CD4-positive, CD25-positive, alpha-beta regulatory T cell (primary cell): ENCODE results near the gene FAAP24. TPM values are rescaled to one million over a fixed set of nuclear protein-coding genes. Genes with fewer than 3 reads are reported as not detected.
"Not testable (repeated sequence)": the region's sequence is repeated elsewhere in the genome, so short reads cannot be mapped to it uniquely, and the experiment has no call there.

Experiments
- ATAC-seq, 2 donors: fragments of 150-1000 bp; cut with Tn5 transposase; one replicate each; pipeline ENCODE4 v1.10.0; 2021; ENCODE audit warnings: low read depth in 2 of 2, moderate number of reproducible peaks in 2 of 2, moderate library complexity in 1 of 2
- DNase-seq, 3 donors: peaks; one replicate each; pipeline versions ENCODE4 v3.0.0 to v3.0.0-alpha.2; 2012 to 2022; ENCODE audit warnings: mixed read lengths in 1 of 3
- H3K27ac ChIP-seq: one replicate; pipeline ENCODE4 v1.7.0; 2013; ENCODE audit warnings: mild to moderate bottlenecking, low read length; ENCODE audit not compliant: insufficient read depth, poor library complexity, severe bottlenecking
- H3K27me3 ChIP-seq: one replicate; pipeline ENCODE4 v1.7.0; 2013; ENCODE audit warnings: low read length; ENCODE audit not compliant: control insufficient read depth, insufficient read depth
- H3K36me3 ChIP-seq: one replicate; pipeline ENCODE4 v1.7.0; 2013; ENCODE audit warnings: mild to moderate bottlenecking, low read length, moderate library complexity; ENCODE audit not compliant: control insufficient read depth, insufficient read depth
- H3K4me1 ChIP-seq: 2 replicates; pipeline ENCODE4 v1.7.0; 2013; ENCODE audit warnings: mild to moderate bottlenecking, low read length; ENCODE audit not compliant: insufficient read depth, control insufficient read depth, poor library complexity, severe bottlenecking
- H3K4me3 ChIP-seq: one replicate; pipeline ENCODE4 v1.7.0; 2013; ENCODE audit warnings: low read depth, mild to moderate bottlenecking, low read length, moderate library complexity
- H3K9me3 ChIP-seq, 2 experiments: 1 replicate in 1 of 2; 2 replicates in 1 of 2; pipeline ENCODE4 v1.7.0; 2013; ENCODE audit warnings: low read length in 2 of 2, mild to moderate bottlenecking in 1 of 2, moderate library complexity in 1 of 2; ENCODE audit not compliant: control insufficient read depth in 2 of 2
- H3K27ac Mint-ChIP-seq, 3 donors: one replicate each; pipeline ENCODE4 v1.8.0; 2020 to 2022; ENCODE audit warnings: mild to moderate bottlenecking in 3 of 3, mixed read lengths in 3 of 3, moderate library complexity in 2 of 3
- H3K27me3 Mint-ChIP-seq: one replicate; pipeline ENCODE4 v1.8.0; 2022; ENCODE audit warnings: mild to moderate bottlenecking, mixed read lengths
- H3K36me3 Mint-ChIP-seq: one replicate; pipeline ENCODE4 v1.8.0; 2020; ENCODE audit warnings: mixed read lengths
- H3K4me1 Mint-ChIP-seq, 4 donors: one replicate each; pipeline ENCODE4 v1.8.0; 2020 to 2022; ENCODE audit warnings: mixed read lengths in 4 of 4, mild to moderate bottlenecking in 1 of 4
- H3K4me3 Mint-ChIP-seq, 4 donors: one replicate each; pipeline ENCODE4 v1.8.0; 2020 to 2022; ENCODE audit warnings: mild to moderate bottlenecking in 4 of 4, mixed read lengths in 4 of 4, moderate library complexity in 3 of 4
- H3K9me3 Mint-ChIP-seq, 7 donors: one replicate each; pipeline ENCODE4 v1.8.0; 2020 to 2022; ENCODE audit warnings: mixed read lengths in 7 of 7, mild to moderate bottlenecking in 3 of 7, moderate library complexity in 2 of 7
- polyA plus RNA-seq, 4 donors: library from polyadenylated mRNA; unstranded; fragments of 300-500 nt; fragmentation: Illumina TruSeq; gene quantifications; one replicate each; pipeline ENCODE4 v1.2.3, GENCODE V29; 2021
- total RNA-seq: library from RNA; stranded (reverse); gene quantifications from one replicate; pipeline ENCODE4 v1.2.3, GENCODE V29; 2022

FAAP24 gene
- total and polyA plus RNA-seq, 5 donors from 2014 or later: 1.2 to 3.4 (median 3.1) TPM

DNA sequence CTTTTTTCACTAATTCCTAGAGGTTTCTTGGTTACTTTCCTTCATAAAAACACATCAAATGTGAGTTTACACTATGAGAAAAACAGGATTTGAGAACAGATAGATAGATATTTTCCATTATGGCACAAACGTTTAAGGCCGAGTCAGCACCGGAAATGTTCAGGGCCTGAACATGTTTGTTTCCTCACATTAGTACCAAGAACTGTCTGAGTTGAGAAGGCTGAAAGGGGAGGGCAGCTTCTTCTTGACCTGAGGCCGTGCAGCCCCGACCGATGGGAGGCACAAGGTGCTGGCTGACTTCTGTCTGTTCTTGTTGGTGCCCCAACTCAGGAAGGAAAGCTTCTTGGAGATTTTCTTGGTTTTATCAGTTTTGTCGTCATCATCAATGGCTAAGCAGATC lies 7.8 kb downstream of the FAAP24 start:
- ATAC-seq, H3K4me1 ChIP-seq: not testable (repeated sequence)

DNA sequence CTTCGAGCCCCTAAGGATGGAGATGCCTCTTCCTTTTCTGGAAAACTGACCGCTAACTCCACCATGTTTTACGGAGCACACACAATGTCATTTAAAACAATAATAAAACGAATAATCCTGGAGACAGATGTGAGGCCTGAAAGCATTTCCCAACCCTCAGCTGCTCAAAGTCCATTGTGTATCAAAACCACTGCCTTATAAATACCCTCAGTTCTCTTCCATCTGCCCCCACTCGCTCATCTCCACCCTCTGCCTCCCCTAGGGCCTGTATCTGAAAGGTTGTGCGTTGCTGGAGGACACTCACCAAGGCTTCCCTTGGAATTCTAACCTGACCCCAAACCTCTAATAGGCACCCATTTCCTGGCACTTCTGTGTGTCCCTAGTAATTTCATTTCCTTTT lies 10.4 kb downstream of the FAAP24 start:
- not testable (repeated sequence) for H3K4me3 ChIP-seq, ATAC-seq, H3K27me3 ChIP-seq, H3K27ac ChIP-seq, H3K36me3 ChIP-seq, DNase-seq, H3K9me3 Mint-ChIP-seq, H3K36me3 Mint-ChIP-seq, H3K27ac Mint-ChIP-seq, H3K4me1 Mint-ChIP-seq, H3K4me1 ChIP-seq, H3K9me3 ChIP-seq, H3K27me3 Mint-ChIP-seq, H3K4me3 Mint-ChIP-seq

More for the DNA sequence above, 7.8 kb downstream of the FAAP24 start:
- not testable (repeated sequence) for DNase-seq, H3K27ac Mint-ChIP-seq, H3K27ac ChIP-seq, H3K4me3 Mint-ChIP-seq, H3K27me3 ChIP-seq, H3K4me3 ChIP-seq, H3K9me3 ChIP-seq, H3K36me3 Mint-ChIP-seq, H3K9me3 Mint-ChIP-seq, H3K27me3 Mint-ChIP-seq, H3K36me3 ChIP-seq
- H3K4me1 Mint-ChIP-seq: peaks cover 0 to 14% (median 9%) of the 10 kb centered on the region in 4 donors

DNA sequence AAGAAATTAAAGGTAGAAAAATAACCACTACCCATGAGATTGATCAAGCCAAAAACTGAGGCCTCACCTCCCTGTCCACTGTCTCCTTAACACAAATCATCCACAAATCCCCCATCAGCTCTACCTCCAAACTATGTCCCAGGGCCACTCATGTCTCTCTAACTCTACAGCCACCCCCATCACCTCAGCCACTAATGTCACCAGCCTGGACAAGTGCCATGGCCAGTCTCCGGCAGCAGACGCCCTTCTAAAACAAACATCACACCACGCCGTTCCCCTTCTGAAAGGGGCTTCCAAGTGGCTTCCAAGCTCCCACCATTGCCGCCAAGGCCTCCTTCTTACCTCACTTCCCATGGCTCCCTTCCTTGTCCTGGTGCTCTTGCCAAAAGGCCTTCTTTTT lies 16.2 kb downstream of the FAAP24 start:
- not testable (repeated sequence) for ATAC-seq, H3K36me3 ChIP-seq, H3K9me3 ChIP-seq, H3K9me3 Mint-ChIP-seq, H3K4me1 Mint-ChIP-seq, H3K4me3 Mint-ChIP-seq, H3K27me3 Mint-ChIP-seq, H3K36me3 Mint-ChIP-seq, H3K4me3 ChIP-seq, H3K27me3 ChIP-seq, H3K27ac ChIP-seq, DNase-seq, H3K4me1 ChIP-seq
- H3K27ac Mint-ChIP-seq: peak overlapping the region in 2 of 3 donors; percentile 21 to 67

DNA sequence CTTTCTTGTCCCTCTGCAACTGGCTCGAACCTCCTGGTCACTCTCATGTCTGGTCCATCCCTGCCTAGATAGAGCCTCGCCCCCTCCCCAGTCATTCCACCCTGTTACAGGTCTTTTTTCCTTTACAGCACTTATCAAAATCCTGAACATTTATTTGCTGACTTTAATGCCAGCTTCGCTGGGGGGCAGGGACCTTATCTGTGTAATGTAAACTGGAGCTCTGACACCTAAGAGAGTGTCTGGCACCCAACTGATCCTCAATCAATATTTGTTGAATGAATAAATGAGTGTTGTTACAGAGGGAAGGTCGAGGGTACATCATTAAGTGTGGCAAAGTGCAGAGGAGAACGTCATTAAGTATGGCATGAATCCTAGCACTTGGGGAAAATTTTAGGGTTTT lies 16.7 kb downstream of the FAAP24 start:
- Mint-ChIP-seq H3K9me3 (no peaks in the 10 kb centered on the region), H3K27ac (no peak overlapping the region), H3K4me1 (no peaks in the 10 kb centered on the region), H3K4me3 (no peak overlapping the region), H3K27me3 (no peaks in the 10 kb centered on the region), H3K36me3 (no peaks in the 10 kb centered on the region)
- Histone ChIP-seq H3K4me3 (no peak overlapping the region), H3K9me3 (no peaks in the 10 kb centered on the region), H3K27ac (no peak overlapping the region), H3K27me3 (no peaks in the 10 kb centered on the region), H3K36me3 (no peaks in the 10 kb centered on the region), H3K4me1 (no peaks in the 10 kb centered on the region)
- DNase-seq (no peak), ATAC-seq (no peak)

DNA sequence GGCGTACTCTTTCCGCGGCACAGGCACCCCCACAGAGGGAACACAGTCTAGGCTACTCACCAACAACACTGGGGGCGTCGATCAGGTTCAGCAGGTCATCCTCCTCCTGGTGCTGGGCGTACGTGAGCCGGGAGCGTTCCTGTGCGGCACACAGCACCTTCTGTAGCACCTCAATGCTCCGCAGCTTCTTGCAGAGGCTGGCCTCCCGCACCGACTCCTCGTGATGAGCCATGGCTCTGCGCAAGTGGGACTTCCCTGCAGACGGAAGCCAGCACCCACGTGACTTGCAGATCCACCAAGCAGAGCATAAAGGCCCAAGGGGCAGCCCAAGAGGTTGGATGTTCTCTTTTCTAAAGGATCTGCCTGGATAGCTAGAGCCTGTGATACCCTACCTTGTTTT lies 23.9 kb downstream of the FAAP24 start:
- H3K27ac Mint-ChIP-seq, H3K36me3 Mint-ChIP-seq: not testable (repeated sequence)

DNA sequence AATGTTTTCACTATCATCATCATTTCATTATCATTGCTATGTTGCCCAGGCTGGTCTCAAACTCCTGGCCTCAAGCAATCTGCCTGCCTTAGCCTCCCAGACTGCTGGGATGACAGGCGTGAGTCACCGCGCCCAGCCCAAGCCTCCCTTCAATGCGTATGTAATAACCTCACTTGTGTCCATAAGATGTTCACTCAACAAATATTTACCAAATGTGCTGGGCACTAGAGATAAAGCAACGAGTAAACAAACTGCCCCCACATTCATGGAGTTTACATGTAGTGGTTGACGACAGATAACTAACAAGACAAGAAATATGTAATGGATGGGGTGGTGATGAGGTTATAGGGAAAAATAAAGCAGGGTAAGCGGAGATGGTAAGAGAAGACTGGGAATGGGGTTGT lies 25.0 kb downstream of the FAAP24 start:
- not testable (repeated sequence) for H3K36me3 ChIP-seq, H3K4me3 Mint-ChIP-seq, H3K27me3 Mint-ChIP-seq, H3K27me3 ChIP-seq, H3K27ac Mint-ChIP-seq, H3K4me3 ChIP-seq, H3K36me3 Mint-ChIP-seq, ATAC-seq, H3K9me3 ChIP-seq, DNase-seq, H3K27ac ChIP-seq, H3K9me3 Mint-ChIP-seq
- peaks cover 13% of the 10 kb centered on the region for H3K4me1 ChIP-seq
- H3K4me1 Mint-ChIP-seq: peaks cover 0 to 30% (median 11%) of the 10 kb centered on the region in 4 donors

More for the DNA sequence above, 23.9 kb downstream of the FAAP24 start:
- not testable (repeated sequence) for H3K4me3 Mint-ChIP-seq, H3K9me3 Mint-ChIP-seq, H3K36me3 ChIP-seq, H3K27me3 ChIP-seq, DNase-seq, H3K27me3 Mint-ChIP-seq, ATAC-seq, H3K27ac ChIP-seq, H3K4me3 ChIP-seq, H3K9me3 ChIP-seq
- peaks cover 13% of the 10 kb centered on the region for H3K4me1 ChIP-seq
- H3K4me1 Mint-ChIP-seq: peaks cover 0 to 27% (median 10%) of the 10 kb centered on the region in 4 donors

DNA sequence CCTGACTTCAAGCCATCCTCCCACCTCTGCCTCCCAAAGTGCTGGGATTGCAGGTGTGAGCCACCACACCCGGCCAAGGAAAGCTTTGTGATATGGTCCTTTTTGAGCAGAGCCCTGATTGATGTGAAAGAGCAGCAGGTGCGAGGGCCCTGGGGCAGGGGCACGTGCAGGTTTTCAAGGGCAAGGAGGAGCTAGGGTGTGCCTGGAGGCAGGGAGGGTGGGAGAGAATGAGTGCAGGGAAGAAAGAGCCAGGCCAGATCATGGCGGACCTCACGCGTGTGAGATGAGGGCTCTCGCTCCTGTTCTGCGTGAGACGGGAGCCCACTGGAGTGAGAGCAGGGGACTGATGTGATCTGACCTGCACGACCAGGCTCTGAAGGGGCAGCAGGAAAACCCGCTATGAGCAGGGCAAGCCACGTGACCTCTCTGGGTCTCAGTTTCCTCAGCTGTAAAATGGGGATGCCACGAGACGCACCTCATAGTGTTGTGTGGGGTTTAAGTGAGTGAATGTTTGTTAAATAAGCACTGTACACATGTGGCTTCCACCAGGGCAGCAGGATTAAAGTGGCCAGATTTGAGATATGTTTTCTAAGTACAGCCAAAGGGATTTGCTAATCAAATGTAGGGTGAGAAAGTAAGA lies 25.8 kb downstream of the FAAP24 start:
- peak overlapping the region; percentile 29 to 60 (median 51) for H3K27ac Mint-ChIP-seq
- no peaks in the 10 kb centered on the region for H3K9me3 Mint-ChIP-seq
- H3K9me3 ChIP-seq: no peaks in the 10 kb centered on the region

DNA sequence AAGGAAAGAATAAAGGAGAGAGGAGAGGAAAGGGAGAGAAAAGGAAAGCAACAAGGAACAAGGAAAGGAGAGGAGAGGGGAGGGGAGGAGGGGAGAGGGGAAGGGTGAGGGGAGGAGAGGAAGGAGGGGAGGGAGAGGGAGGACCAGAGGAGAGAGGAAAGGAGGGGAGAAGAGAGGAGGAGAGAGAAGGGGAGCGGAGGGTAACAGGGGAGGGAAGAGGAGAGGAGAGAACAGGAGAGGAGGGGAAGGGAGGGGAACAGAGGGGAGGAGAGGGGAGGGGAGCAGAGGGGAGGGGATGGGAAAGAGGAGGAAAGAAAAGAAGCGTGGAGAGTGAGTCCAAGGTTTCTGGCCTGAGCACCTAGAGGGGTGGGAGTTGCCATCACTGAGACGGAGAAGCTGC lies 26.7 kb downstream of the FAAP24 start:
- H3K27ac ChIP-seq: no peak overlapping the region
- peaks cover 0 to 30% (median 11%) of the 10 kb centered on the region in 4 donors for H3K4me1 Mint-ChIP-seq
- H3K4me3 Mint-ChIP-seq: no peak overlapping the region
- DNase-seq: no peak
- no peak for ATAC-seq
- H3K27me3 ChIP-seq: no peaks in the 10 kb centered on the region
- H3K36me3 Mint-ChIP-seq: no peaks in the 10 kb centered on the region
- H3K9me3 Mint-ChIP-seq: no peaks in the 10 kb centered on the region
- peaks cover 13% of the 10 kb centered on the region for H3K4me1 ChIP-seq
- H3K27ac Mint-ChIP-seq: peak overlapping the region in 1 of 3 donors; percentile 3
- peaks cover 5% of the 10 kb centered on the region for H3K27me3 Mint-ChIP-seq
- H3K9me3 ChIP-seq: no peaks in the 10 kb centered on the region
- H3K4me3 ChIP-seq: no peak overlapping the region
- no peaks in the 10 kb centered on the region for H3K36me3 ChIP-seq

More for the DNA sequence above, 25.8 kb downstream of the FAAP24 start:
- peaks cover 0 to 30% (median 11%) of the 10 kb centered on the region in 4 donors for H3K4me1 Mint-ChIP-seq
- no peak for DNase-seq
- no peak for ATAC-seq
- H3K27ac ChIP-seq: no peak overlapping the region
- no peaks in the 10 kb centered on the region for H3K36me3 ChIP-seq
- H3K4me3 Mint-ChIP-seq: no peak overlapping the region
- H3K27me3 ChIP-seq: no peaks in the 10 kb centered on the region
- H3K4me1 ChIP-seq: peaks cover 13% of the 10 kb centered on the region
- no peak overlapping the region for H3K4me3 ChIP-seq
- peaks cover 5% of the 10 kb centered on the region for H3K27me3 Mint-ChIP-seq
- no peaks in the 10 kb centered on the region for H3K36me3 Mint-ChIP-seq
